Left lung (tissue), 10 donors: ENCODE results near the gene DISC1. TPM values are rescaled to one million over a fixed set of nuclear protein-coding genes. Genes with fewer than 3 reads are reported as not detected.

Source experiments
- ATAC-seq: fragments of 200-7000 bp; cut with Tn5 transposase; one replicate; pipeline ENCODE4 v1.9.1; 2020; ENCODE audit warnings: moderate library complexity
- DNase-seq, 4 donors: peaks; one replicate each; pipeline ENCODE4 v3.0.0-alpha.2; 2013 to 2020
- H3K27ac ChIP-seq, 2 donors: fragments of 200-600 bp; sonication (generic) in 1 of 2; one replicate each; pipeline versions ENCODE4 v1.5.0 to v1.8.0; 2020 to 2021
- H3K27me3 ChIP-seq, 2 donors: fragments of 200-600 bp; sonication (generic) in 1 of 2; one replicate each; pipeline versions ENCODE4 v1.5.0 to v1.8.0; 2020 to 2021
- H3K36me3 ChIP-seq, 2 donors: fragments of 200-600 bp; sonication (generic) in 1 of 2; one replicate each; pipeline versions ENCODE4 v1.5.0 to v1.8.0; 2020 to 2021
- H3K4me1 ChIP-seq, 2 donors: fragments of 200-600 bp; one replicate each; pipeline ENCODE4 v1.8.0; 2021
- H3K4me3 ChIP-seq, 2 donors: fragments of 200-600 bp; sonication (generic) in 1 of 2; one replicate each; pipeline versions ENCODE4 v1.5.0 to v1.8.0; 2020 to 2021; ENCODE audit warnings: mild to moderate bottlenecking in 1 of 2
- H3K9me3 ChIP-seq, 2 donors: fragments of 200-600 bp; sonication (generic) in 1 of 2; one replicate each; pipeline versions ENCODE4 v1.5.0 to v1.8.0; 2020 to 2021
- intact Hi-C, 2 donors: fragments of 100-400 bp; cut with DNase I; formaldehyde crosslinking; loops; one replicate each; pipeline versions ENCODE4 v1.11.2 to v1.14.2; 2022
- polyA plus RNA-seq, 6 donors: library from polyadenylated mRNA; unstranded; fragments of 120-200 nt; gene quantifications; one replicate each; pipeline ENCODE4 v1.2.1, GENCODE V29; 2013; ENCODE audit not compliant: insufficient read length in 6 of 6
- total RNA-seq, 2 donors: library from RNA; stranded (reverse); fragmentation: NEBNext Ultra II Directional; extraction: Animal tissue kit (Norgen Biotek cat#: 25700); gene quantifications; one replicate each; pipeline ENCODE4 v1.2.1, GENCODE V29; 2021
- TF ChIP-seq, protein P1 (sequence below), 2 donors: fragments of 200-600 bp; sonication (generic) in 1 of 2; IDR thresholded peaks; one replicate each; pipeline versions ENCODE4 v1.5.0 to v1.8.0; 2021; ENCODE audit warnings: antibody characterized with exemption in 2 of 2
- donor health status: DM: no; HTN: yes; CAD: no.
- donor health status: DM: no; HTN: no; CAD: no.

The DISC1 gene
- total and polyA plus RNA-seq, 8 donors: 3.9 to 11.7 (median 10.5) TPM

GRCh38 chr1:231750296-231750695 is 123.7 kb downstream of the DISC1 start:
- Histone ChIP-seq H3K36me3 (peaks cover 0 to 15% of the 10 kb centered on the region in 2 donors), H3K9me3 (peaks cover 0 to 13% of the 10 kb centered on the region in 2 donors), H3K4me1 (peaks cover 0 to 4% of the 10 kb centered on the region in 2 donors), H3K4me3 (no peak overlapping the region), H3K27ac (peak overlapping the region in 1 of 2 donors; percentile 42), H3K27me3 (no peaks in the 10 kb centered on the region)
- intact Hi-C loops: no loop called here
- ATAC-seq (no peak), DNase-seq (no peak)
- TF ChIP-seq, protein P1, sequence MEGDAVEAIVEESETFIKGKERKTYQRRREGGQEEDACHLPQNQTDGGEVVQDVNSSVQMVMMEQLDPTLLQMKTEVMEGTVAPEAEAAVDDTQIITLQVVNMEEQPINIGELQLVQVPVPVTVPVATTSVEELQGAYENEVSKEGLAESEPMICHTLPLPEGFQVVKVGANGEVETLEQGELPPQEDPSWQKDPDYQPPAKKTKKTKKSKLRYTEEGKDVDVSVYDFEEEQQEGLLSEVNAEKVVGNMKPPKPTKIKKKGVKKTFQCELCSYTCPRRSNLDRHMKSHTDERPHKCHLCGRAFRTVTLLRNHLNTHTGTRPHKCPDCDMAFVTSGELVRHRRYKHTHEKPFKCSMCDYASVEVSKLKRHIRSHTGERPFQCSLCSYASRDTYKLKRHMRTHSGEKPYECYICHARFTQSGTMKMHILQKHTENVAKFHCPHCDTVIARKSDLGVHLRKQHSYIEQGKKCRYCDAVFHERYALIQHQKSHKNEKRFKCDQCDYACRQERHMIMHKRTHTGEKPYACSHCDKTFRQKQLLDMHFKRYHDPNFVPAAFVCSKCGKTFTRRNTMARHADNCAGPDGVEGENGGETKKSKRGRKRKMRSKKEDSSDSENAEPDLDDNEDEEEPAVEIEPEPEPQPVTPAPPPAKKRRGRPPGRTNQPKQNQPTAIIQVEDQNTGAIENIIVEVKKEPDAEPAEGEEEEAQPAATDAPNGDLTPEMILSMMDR (IDR thresholded peaks at IDR 0.05): no peak

- H3K4me3 ChIP-seq: no peak overlapping the region
- peaks cover 0 to 15% of the 10 kb centered on the region in 2 donors for H3K36me3 ChIP-seq
- ATAC-seq (no peak), DNase-seq (no peak)
- H3K27me3 ChIP-seq: no peaks in the 10 kb centered on the region
- TF ChIP-seq, protein P1 (IDR thresholded peaks at IDR 0.05): no peak
- H3K4me1 ChIP-seq: peaks cover 0 to 4% of the 10 kb centered on the region in 2 donors
- intact Hi-C loops: no loop called here
- H3K9me3 ChIP-seq: peaks cover 0 to 13% of the 10 kb centered on the region in 2 donors
- peak overlapping the region in 1 of 2 donors; percentile 42 for H3K27ac ChIP-seq
Observed at GRCh38 chr1:231750818-231751362, 124.3 kb downstream of the DISC1 start.

DNA sequence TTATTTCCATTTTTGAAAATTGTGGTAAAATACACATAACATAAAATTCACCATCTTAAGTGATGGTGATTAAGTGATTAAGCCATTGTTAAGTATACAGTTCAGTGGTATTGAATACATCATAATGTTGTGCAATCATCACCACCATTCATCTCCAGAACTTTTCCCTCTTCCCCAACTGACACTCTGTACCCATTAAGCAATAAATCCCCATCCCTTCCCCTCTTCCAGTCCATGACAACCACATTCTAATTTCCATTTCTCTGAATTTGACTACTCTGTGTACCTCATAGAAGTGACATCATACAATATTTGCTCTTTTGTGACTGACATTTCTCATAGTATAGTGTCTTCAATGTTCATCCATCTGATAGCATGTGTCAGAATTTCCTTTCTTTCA is 124.8 kb downstream of the DISC1 start:
- no peak overlapping the region for H3K27ac ChIP-seq
- H3K9me3 ChIP-seq: peaks cover 0 to 13% of the 10 kb centered on the region in 2 donors
- DNase-seq (no peak), ATAC-seq (no peak)
- H3K4me1 ChIP-seq: peaks cover 0 to 4% of the 10 kb centered on the region in 2 donors
- intact Hi-C loops: no loop called here
- TF ChIP-seq, protein P1 (IDR thresholded peaks at IDR 0.05): no peak
- H3K4me3 ChIP-seq: no peak overlapping the region
- H3K27me3 ChIP-seq: no peaks in the 10 kb centered on the region
- peaks cover 0 to 15% of the 10 kb centered on the region in 2 donors for H3K36me3 ChIP-seq

DNA sequence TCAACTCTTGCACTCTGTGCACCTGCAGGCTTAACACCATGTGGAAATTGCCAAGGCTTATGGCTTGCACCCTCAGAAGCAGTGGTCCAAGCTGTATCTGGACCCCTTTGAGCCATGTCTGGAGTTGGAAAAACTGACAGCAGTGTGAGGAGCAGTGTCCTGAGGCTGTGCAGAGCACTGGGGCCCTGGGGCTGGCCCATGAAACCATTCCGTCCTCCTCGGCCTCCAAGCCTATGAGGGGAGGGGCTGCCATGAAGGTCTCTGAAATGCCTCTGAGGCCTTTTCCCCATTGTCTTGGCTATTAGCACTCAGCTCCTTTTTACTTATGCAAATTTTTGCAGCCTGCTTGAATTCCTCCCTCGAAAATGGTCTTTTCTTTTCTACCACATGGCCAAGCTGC is 126.7 kb downstream of the DISC1 start:
- no peaks in the 10 kb centered on the region for H3K27me3 ChIP-seq
- H3K4me1 ChIP-seq: peaks cover 0 to 15% of the 10 kb centered on the region in 2 donors
- no peak for DNase-seq
- peaks cover 0 to 13% of the 10 kb centered on the region in 2 donors for H3K9me3 ChIP-seq
- ATAC-seq: no peak
- TF ChIP-seq, protein P1 (IDR thresholded peaks at IDR 0.05): no peak
- intact Hi-C loops: no loop called here
- H3K36me3 ChIP-seq: peaks cover 0 to 15% of the 10 kb centered on the region in 2 donors
- no peak overlapping the region for H3K27ac ChIP-seq
- H3K4me3 ChIP-seq: no peak overlapping the region

DNA sequence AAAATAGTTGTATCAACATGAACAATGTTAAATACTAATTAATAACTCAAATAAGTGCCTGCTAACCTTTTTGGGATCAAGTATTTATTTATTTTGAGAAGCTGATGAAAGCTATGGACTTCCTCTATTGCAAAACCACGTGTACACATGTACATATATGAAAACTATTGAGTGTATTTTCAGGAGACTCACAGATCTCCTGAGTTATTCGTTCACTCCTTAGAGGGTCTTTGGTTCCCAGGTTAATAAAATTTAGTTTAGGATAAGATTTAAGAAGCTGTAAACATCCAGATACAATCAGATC is 130.5 kb downstream of the DISC1 start:
- DNase-seq (no peak), ATAC-seq (peak; percentile 65)
- intact Hi-C loops: no loop called here
- Histone ChIP-seq H3K27me3 (no peaks in the 10 kb centered on the region), H3K4me1 (peaks cover 0 to 16% of the 10 kb centered on the region in 2 donors), H3K4me3 (peak overlapping the region in 1 of 2 donors; percentile 17), H3K27ac (no peak overlapping the region), H3K36me3 (peaks cover 0 to 10% of the 10 kb centered on the region in 2 donors), H3K9me3 (peaks cover 0 to 13% of the 10 kb centered on the region in 2 donors)
- TF ChIP-seq, protein P1 (IDR thresholded peaks at IDR 0.05): no peak
